ENCODE results near the gene STARD3NL.

GRCh38 chr7:38169847-38170246 is 8.2 kb upstream of the STARD3NL start:
- TF ChIP-seq CTCF (IDR thresholded peaks at IDR 0.05) (no peak), POLR2A (IDR thresholded peaks at IDR 0.05) (no peak), EP300 (IDR thresholded peaks at IDR 0.05) (no peak)
